ENCODE results near the gene EFCAB6. TPM values are rescaled to one million over a fixed set of nuclear protein-coding genes. Genes with fewer than 3 reads are reported as not detected.

EFCAB6 gene
- polyA plus RNA-seq, 4 donors, result 0.34 to 1.9 TPM; not detected in 2

GRCh38 chr22:43490311-43490710 lies 321.8 kb downstream of the EFCAB6 start:
- no peaks in the 10 kb centered on the region for H3K9me3 ChIP-seq (ENCODE audit: control insufficient read depth in 2 of 2, insufficient read depth in 1 of 2, low read depth in 1 of 2, low read length in 1 of 2)
- DNase-seq (no peak), FAIRE-seq (no peak)
- H3K4me1 ChIP-seq (ENCODE audit: control insufficient read depth in 3 of 3, insufficient read depth in 2 of 3, low read depth in 1 of 3, low read length in 2 of 3), result no peaks in the 10 kb centered on the region
- no peaks in the 10 kb centered on the region for H3K36me3 ChIP-seq (ENCODE audit: control insufficient read depth in 3 of 3, insufficient read depth in 2 of 3, low read depth in 1 of 3, low read length in 3 of 3)
- 71 to 80% (median 79%) methylated on average over 7 of the region's 7 CpGs for WGBS, 3 donors
- H3K27me3 ChIP-seq (ENCODE audit: control insufficient read depth in 3 of 3, insufficient read depth in 3 of 3, low read length in 3 of 3), result no peaks in the 10 kb centered on the region
- no peak overlapping the region for H3K27ac ChIP-seq (ENCODE audit: low read depth in 1 of 3, low read length in 2 of 3)
- H3K4me3 ChIP-seq (ENCODE audit: low read depth in 1 of 3, low read length in 3 of 3), result no peak overlapping the region

- 76 to 80% (median 77%) methylated on average over 10 of the region's 10 CpGs for WGBS, 3 donors
- no peak for FAIRE-seq
- H3K27me3 ChIP-seq (ENCODE audit: control insufficient read depth in 3 of 3, insufficient read depth in 3 of 3, low read length in 3 of 3), result no peaks in the 10 kb centered on the region
Measured at GRCh38 chr22:43488937-43489336, 323.2 kb downstream of the EFCAB6 start.

DNA sequence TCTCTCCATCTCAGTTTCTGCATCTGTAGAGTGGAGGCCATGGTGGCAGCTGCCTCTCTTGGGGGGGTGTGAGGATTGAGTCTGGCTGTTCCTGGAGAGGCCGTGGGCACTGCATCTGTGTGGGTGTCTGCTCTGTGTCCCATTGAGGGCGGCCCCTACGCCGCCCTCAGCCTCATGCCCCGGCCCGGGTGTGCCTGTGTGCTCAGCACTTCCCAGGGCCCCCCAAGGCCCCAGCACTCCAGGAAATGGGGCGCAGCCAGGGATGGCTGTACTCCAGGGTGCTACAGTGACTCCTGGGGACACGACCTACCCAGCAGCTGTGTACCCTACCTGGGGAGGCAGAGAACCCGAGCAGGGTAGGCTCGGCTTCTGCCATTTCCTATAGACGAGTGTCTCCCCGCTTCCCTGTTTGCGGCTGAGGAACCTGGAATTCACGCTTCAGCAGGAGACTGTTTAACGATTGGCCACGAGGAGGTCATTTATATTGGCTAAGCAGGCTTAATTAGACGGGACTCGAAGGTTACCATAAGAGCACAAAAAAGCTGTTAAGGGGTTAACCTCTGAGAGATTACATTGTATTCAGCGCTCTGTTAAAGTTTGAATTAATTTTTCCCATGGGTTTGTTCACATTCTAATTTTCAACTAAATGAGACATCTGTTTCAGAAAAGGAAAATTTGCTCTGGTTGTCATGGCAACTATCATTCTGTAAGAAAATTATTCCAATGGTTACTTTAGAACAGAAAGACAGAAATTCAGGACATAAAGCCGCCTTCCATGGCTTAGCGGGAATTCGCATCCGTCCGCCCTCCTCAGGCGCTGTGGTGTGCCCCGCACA lies 323.9 kb downstream of the EFCAB6 start:
- H3K9me3 ChIP-seq (ENCODE audit: control insufficient read depth in 2 of 2, insufficient read depth in 1 of 2, low read depth in 1 of 2, low read length in 1 of 2), result no peaks in the 10 kb centered on the region
- no peaks in the 10 kb centered on the region for H3K4me1 ChIP-seq (ENCODE audit: control insufficient read depth in 3 of 3, insufficient read depth in 2 of 3, low read depth in 1 of 3, low read length in 2 of 3)
- H3K4me3 ChIP-seq (ENCODE audit: low read depth in 1 of 3, low read length in 3 of 3), result no peak overlapping the region
- DNase-seq (no peak), FAIRE-seq (no peak)
- WGBS, 3 donors, result 58 to 66% (median 64%) methylated on average over 26 of the region's 26 CpGs
- H3K36me3 ChIP-seq (ENCODE audit: control insufficient read depth in 3 of 3, insufficient read depth in 2 of 3, low read depth in 1 of 3, low read length in 3 of 3), result no peaks in the 10 kb centered on the region
- H3K27me3 ChIP-seq (ENCODE audit: control insufficient read depth in 3 of 3, insufficient read depth in 3 of 3, low read length in 3 of 3), result no peaks in the 10 kb centered on the region
- H3K27ac ChIP-seq (ENCODE audit: low read depth in 1 of 3, low read length in 2 of 3), result no peak overlapping the region

More at GRCh38 chr22:43488937-43489336, 323.2 kb downstream of the EFCAB6 start:
- Histone ChIP-seq H3K4me1 (ENCODE audit: control insufficient read depth in 3 of 3, insufficient read depth in 2 of 3, low read depth in 1 of 3, low read length in 2 of 3) (no peaks in the 10 kb centered on the region), H3K27ac (ENCODE audit: low read depth in 1 of 3, low read length in 2 of 3) (no peak overlapping the region), H3K4me3 (ENCODE audit: low read depth in 1 of 3, low read length in 3 of 3) (no peak overlapping the region), H3K36me3 (ENCODE audit: control insufficient read depth in 3 of 3, insufficient read depth in 2 of 3, low read depth in 1 of 3, low read length in 3 of 3) (no peaks in the 10 kb centered on the region), H3K9me3 (ENCODE audit: control insufficient read depth in 2 of 2, insufficient read depth in 1 of 2, low read depth in 1 of 2, low read length in 1 of 2) (no peaks in the 10 kb centered on the region)
- DNase-seq, result no peak

GRCh38 chr22:43487311-43488030 lies 324.6 kb downstream of the EFCAB6 start:
- DNase-seq, result no peak
- H3K9me3 ChIP-seq (ENCODE audit: control insufficient read depth in 2 of 2, insufficient read depth in 1 of 2, low read depth in 1 of 2, low read length in 1 of 2), result no peaks in the 10 kb centered on the region
- H3K4me3 ChIP-seq (ENCODE audit: low read depth in 1 of 3, low read length in 3 of 3), result no peak overlapping the region
- 62 to 72% (median 67%) methylated on average over 19 of the region's 19 CpGs for WGBS, 3 donors
- H3K27ac ChIP-seq (ENCODE audit: low read depth in 1 of 3, low read length in 2 of 3), result no peak overlapping the region
- no peaks in the 10 kb centered on the region for H3K27me3 ChIP-seq (ENCODE audit: control insufficient read depth in 3 of 3, insufficient read depth in 3 of 3, low read length in 3 of 3)
- no peaks in the 10 kb centered on the region for H3K4me1 ChIP-seq (ENCODE audit: control insufficient read depth in 3 of 3, insufficient read depth in 2 of 3, low read depth in 1 of 3, low read length in 2 of 3)
- no peak for FAIRE-seq
- no peaks in the 10 kb centered on the region for H3K36me3 ChIP-seq (ENCODE audit: control insufficient read depth in 3 of 3, insufficient read depth in 2 of 3, low read depth in 1 of 3, low read length in 3 of 3)

- FAIRE-seq, result no peak
- H3K4me1 ChIP-seq (ENCODE audit: control insufficient read depth in 3 of 3, insufficient read depth in 2 of 3, low read depth in 1 of 3, low read length in 2 of 3), result no peaks in the 10 kb centered on the region
- 66 to 68% (median 66%) methylated on average over 20 of the region's 20 CpGs for WGBS, 3 donors
- H3K9me3 ChIP-seq (ENCODE audit: control insufficient read depth in 2 of 2, insufficient read depth in 1 of 2, low read depth in 1 of 2, low read length in 1 of 2), result no peaks in the 10 kb centered on the region
- H3K27me3 ChIP-seq (ENCODE audit: control insufficient read depth in 3 of 3, insufficient read depth in 3 of 3, low read length in 3 of 3), result no peaks in the 10 kb centered on the region
- DNase-seq, result no peak
- H3K36me3 ChIP-seq (ENCODE audit: control insufficient read depth in 3 of 3, insufficient read depth in 2 of 3, low read depth in 1 of 3, low read length in 3 of 3), result no peaks in the 10 kb centered on the region
- H3K27ac ChIP-seq (ENCODE audit: low read depth in 1 of 3, low read length in 2 of 3), result no peak overlapping the region
- H3K4me3 ChIP-seq (ENCODE audit: low read depth in 1 of 3, low read length in 3 of 3), result no peak overlapping the region
Measured at GRCh38 chr22:43485502-43486089, 326.5 kb downstream of the EFCAB6 start.

DNA sequence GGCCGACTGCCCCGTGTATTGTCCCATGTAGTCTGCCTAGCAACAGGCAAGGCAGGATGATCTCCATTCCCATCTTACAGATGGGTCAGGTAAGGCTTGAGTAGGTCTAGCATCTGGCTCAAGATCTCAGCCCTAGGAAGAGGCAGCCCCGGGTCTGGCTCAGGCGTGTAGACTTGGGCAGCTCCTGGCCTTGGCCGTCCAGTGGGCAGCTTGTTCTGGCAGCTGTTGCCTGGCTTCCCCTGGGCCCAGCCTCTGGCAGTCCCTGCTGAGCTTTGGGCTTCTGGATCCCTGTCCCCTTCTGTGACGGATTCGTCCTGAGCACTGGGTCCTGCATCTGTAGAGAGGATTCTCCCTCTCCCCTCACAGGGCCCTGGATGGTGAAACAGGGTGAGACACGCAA lies 327.9 kb downstream of the EFCAB6 start:
- H3K4me1 ChIP-seq (ENCODE audit: control insufficient read depth in 3 of 3, insufficient read depth in 2 of 3, low read depth in 1 of 3, low read length in 2 of 3), result no peaks in the 10 kb centered on the region
- H3K27ac ChIP-seq (ENCODE audit: low read depth in 1 of 3, low read length in 2 of 3), result no peak overlapping the region
- FAIRE-seq (no peak), DNase-seq (no peak)
- WGBS, 3 donors, result 77 to 85% (median 83%) methylated on average over 8 of the region's 8 CpGs
- no peaks in the 10 kb centered on the region for H3K9me3 ChIP-seq (ENCODE audit: control insufficient read depth in 2 of 2, insufficient read depth in 1 of 2, low read depth in 1 of 2, low read length in 1 of 2)
- no peaks in the 10 kb centered on the region for H3K27me3 ChIP-seq (ENCODE audit: control insufficient read depth in 3 of 3, insufficient read depth in 3 of 3, low read length in 3 of 3)
- H3K4me3 ChIP-seq (ENCODE audit: low read depth in 1 of 3, low read length in 3 of 3), result no peak overlapping the region
- no peaks in the 10 kb centered on the region for H3K36me3 ChIP-seq (ENCODE audit: control insufficient read depth in 3 of 3, insufficient read depth in 2 of 3, low read depth in 1 of 3, low read length in 3 of 3)

GRCh38 chr22:43483669-43484068 lies 328.4 kb downstream of the EFCAB6 start:
- FAIRE-seq, result no peak

DNA sequence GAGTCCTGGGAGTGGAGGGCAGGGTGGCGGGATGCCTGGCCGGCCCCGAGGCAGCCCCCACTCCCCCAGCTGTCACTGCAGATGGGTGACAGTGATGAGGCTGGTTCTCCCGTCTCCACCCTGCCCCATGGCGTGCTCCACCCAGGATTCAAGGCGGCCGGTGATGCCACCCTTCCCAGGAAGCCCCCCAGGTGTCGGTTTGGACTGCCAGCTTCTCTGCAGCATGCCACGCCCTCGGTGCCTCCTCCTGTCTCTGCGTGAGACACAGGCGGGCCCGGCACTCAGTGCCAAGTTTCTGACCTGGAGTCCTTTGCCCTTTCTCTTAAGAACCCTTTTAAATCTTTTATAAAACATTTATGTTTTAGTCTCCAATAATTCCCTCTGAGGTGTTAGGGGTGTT lies 328.8 kb downstream of the EFCAB6 start:
- Histone ChIP-seq H3K27me3 (ENCODE audit: control insufficient read depth in 3 of 3, insufficient read depth in 3 of 3, low read length in 3 of 3) (no peaks in the 10 kb centered on the region), H3K4me1 (ENCODE audit: control insufficient read depth in 3 of 3, insufficient read depth in 2 of 3, low read depth in 1 of 3, low read length in 2 of 3) (no peaks in the 10 kb centered on the region), H3K27ac (ENCODE audit: low read depth in 1 of 3, low read length in 2 of 3) (no peak overlapping the region), H3K9me3 (ENCODE audit: control insufficient read depth in 2 of 2, insufficient read depth in 1 of 2, low read depth in 1 of 2, low read length in 1 of 2) (no peaks in the 10 kb centered on the region), H3K36me3 (ENCODE audit: control insufficient read depth in 3 of 3, insufficient read depth in 2 of 3, low read depth in 1 of 3, low read length in 3 of 3) (no peaks in the 10 kb centered on the region), H3K4me3 (ENCODE audit: low read depth in 1 of 3, low read length in 3 of 3) (no peak overlapping the region)
- DNase-seq (no peak), FAIRE-seq (no peak)
- 53 to 75% (median 54%) methylated on average over 12 to 13 of the region's 13 CpGs for WGBS, 3 donors

More at GRCh38 chr22:43483669-43484068, 328.4 kb downstream of the EFCAB6 start:
- no peaks in the 10 kb centered on the region for H3K4me1 ChIP-seq (ENCODE audit: control insufficient read depth in 3 of 3, insufficient read depth in 2 of 3, low read depth in 1 of 3, low read length in 2 of 3)
- no peak overlapping the region for H3K27ac ChIP-seq (ENCODE audit: low read depth in 1 of 3, low read length in 2 of 3)
- H3K27me3 ChIP-seq (ENCODE audit: control insufficient read depth in 3 of 3, insufficient read depth in 3 of 3, low read length in 3 of 3), result no peaks in the 10 kb centered on the region
- 70 to 83% (median 72%) methylated on average over 7 of the region's 7 CpGs for WGBS, 3 donors
- no peak for DNase-seq
- H3K4me3 ChIP-seq (ENCODE audit: low read depth in 1 of 3, low read length in 3 of 3), result no peak overlapping the region
- H3K9me3 ChIP-seq (ENCODE audit: control insufficient read depth in 2 of 2, insufficient read depth in 1 of 2, low read depth in 1 of 2, low read length in 1 of 2), result no peaks in the 10 kb centered on the region
- H3K36me3 ChIP-seq (ENCODE audit: control insufficient read depth in 3 of 3, insufficient read depth in 2 of 3, low read depth in 1 of 3, low read length in 3 of 3), result no peaks in the 10 kb centered on the region
